AG10803 (cell line): Measurements from ENCODE around the gene C8A.

Source experiments
- DNase-seq: peaks from one replicate; pipeline ENCODE4 v3.0.0; 2010; ENCODE audit warnings: low read depth
- H3K4me3 ChIP-seq: 2 replicates; pipeline ENCODE4 v1.5.1; 2011; ENCODE audit warnings: mild to moderate bottlenecking, low read length, control low read depth
- CTCF ChIP-seq: conservative IDR thresholded peaks from 2 replicates; pipeline ENCODE4 v1.5.1; 2011; ENCODE audit warnings: mild to moderate bottlenecking, low read length, control low read depth, inconsistent platforms

The C8A gene

GRCh38 chr1:56850922-56851321 lies 3.7 kb upstream of the C8A start:
- no peak for TF ChIP-seq CTCF
- no peak for DNase-seq

GRCh38 chr1:56852476-56852875 lies 2.1 kb upstream of the C8A start:
- DNase-seq, result no peak
- no peak overlapping the region for H3K4me3 ChIP-seq
- TF ChIP-seq CTCF, result no peak

More at GRCh38 chr1:56850922-56851321, 3.7 kb upstream of the C8A start:
- no peak overlapping the region for H3K4me3 ChIP-seq

- DNase-seq, result no peak
- no peak for TF ChIP-seq CTCF
- H3K4me3 ChIP-seq, result no peak overlapping the region
These were observed 593 bp downstream of the C8A start for GRCh38 chr1:56855190-56855589.

- no peak for DNase-seq
- TF ChIP-seq CTCF, result no peak
These were observed 1.6 kb downstream of the C8A start for GRCh38 chr1:56856186-56856585.

GRCh38 chr1:56859287-56859686 lies 4.7 kb downstream of the C8A start:
- H3K4me3 ChIP-seq, result no peak overlapping the region
- TF ChIP-seq CTCF, result no peak
- DNase-seq, result no peak

More at GRCh38 chr1:56856186-56856585, 1.6 kb downstream of the C8A start:
- no peak overlapping the region for H3K4me3 ChIP-seq

- no peak overlapping the region for H3K4me3 ChIP-seq
- TF ChIP-seq CTCF, result no peak
- DNase-seq, result no peak
These were observed 8.8 kb downstream of the C8A start for GRCh38 chr1:56863265-56863992.

GRCh38 chr1:56864430-56864829 lies 9.8 kb downstream of the C8A start:
- H3K4me3 ChIP-seq, result no peak overlapping the region
- DNase-seq, result no peak
- no peak for TF ChIP-seq CTCF
